SU-DHL-6 (cell line): ENCODE results near the gene OTOA.
"Not testable (repeated sequence)": the region's sequence is repeated elsewhere in the genome, so short reads cannot be mapped to it uniquely, and the experiment has no call there.

Experiments used
- CTCF ChIP-seq: fragments of 200-600 bp; sonication (generic); IDR thresholded peaks from one replicate; pipeline ENCODE4 v1.5.1; 2017; ENCODE audit warnings: antibody characterized with exemption, mild to moderate bottlenecking, low read length, moderate library complexity; ENCODE audit not compliant: insufficient read depth, poor library complexity, severe bottlenecking
- EZH2phosphoT487 ChIP-seq: fragments of 200-600 bp; sonication (generic), shearing (Covaris generic); conservative IDR thresholded peaks from 2 replicates; pipeline ENCODE4 v1.6.1; 2018; ENCODE audit warnings: mild to moderate bottlenecking, antibody characterized with exemption, low read length, moderate library complexity, mixed read lengths

DNA sequence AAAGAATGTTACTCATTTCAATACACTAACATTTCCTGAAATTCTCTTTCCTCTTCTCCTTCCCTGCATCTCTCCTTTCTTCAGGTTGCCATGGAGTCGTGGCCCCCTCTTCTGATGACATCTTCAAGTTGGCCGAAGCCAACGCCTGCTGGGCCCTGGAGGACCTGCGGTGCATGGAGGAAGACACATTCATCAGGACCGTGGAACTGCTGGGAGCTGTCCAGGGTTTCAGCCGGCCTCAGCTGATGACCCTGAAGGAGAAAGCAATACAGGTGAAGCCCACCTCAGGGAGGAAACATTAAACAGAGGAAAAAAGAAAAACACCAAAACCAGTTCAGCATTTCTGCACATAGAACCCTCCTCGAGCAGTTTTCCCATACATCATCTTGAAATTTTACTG lies 76.9 kb downstream of the OTOA start:
- TF ChIP-seq CTCF, EZH2phosphoT487: not testable (repeated sequence)
